ENCODE results near the gene ADCY9. TPM values are rescaled to one million over a fixed set of nuclear protein-coding genes. Genes with fewer than 3 reads are reported as not detected.
"Not testable (repeated sequence)": the region's sequence is repeated elsewhere in the genome, so short reads cannot be mapped to it uniquely, and the experiment has no call there.

ADCY9 gene
- total and polyA plus RNA-seq, 8 donors = 6.6 to 20.9 (median 18.0) TPM

GRCh38 chr16:3949287-3949686 is 167.0 kb downstream of the ADCY9 start:
- no peak for ATAC-seq
- 73 to 76% methylated on average over 14 of the region's 14 CpGs for WGBS, 2 donors
- no peak for TF ChIP-seq CTCF (IDR thresholded peaks at IDR 0.05)
- Histone ChIP-seq H3K27me3 (no peaks in the 10 kb centered on the region), H3K9me3 (no peaks in the 10 kb centered on the region), H3K36me3 (no peaks in the 10 kb centered on the region), H3K4me3 (no peak overlapping the region), H3K4me1 (no peaks in the 10 kb centered on the region), H3K27ac (no peak overlapping the region)
- intact Hi-C loops (cut with DNase I) = no loop called here
- no peak for DNase-seq
- FAIRE-seq = no peak

GRCh38 chr16:3948378-3948995 is 167.8 kb downstream of the ADCY9 start:
- H3K36me3 ChIP-seq = no peaks in the 10 kb centered on the region
- WGBS, 2 donors = 93 to 96% methylated on average over 17 of the region's 17 CpGs
- no peak overlapping the region for H3K4me3 ChIP-seq
- no peak overlapping the region for H3K27ac ChIP-seq
- FAIRE-seq (no peak), ATAC-seq (no peak), DNase-seq (no peak)
- no peaks in the 10 kb centered on the region for H3K27me3 ChIP-seq
- no peak for TF ChIP-seq CTCF (IDR thresholded peaks at IDR 0.05)
- intact Hi-C loops (cut with DNase I) = no loop called here
- H3K9me3 ChIP-seq = no peaks in the 10 kb centered on the region
- H3K4me1 ChIP-seq = no peaks in the 10 kb centered on the region

- Histone ChIP-seq H3K4me1 (no peaks in the 10 kb centered on the region), H3K4me3 (no peak overlapping the region), H3K36me3 (no peaks in the 10 kb centered on the region), H3K27ac (no peak overlapping the region), H3K27me3 (no peaks in the 10 kb centered on the region), H3K9me3 (no peaks in the 10 kb centered on the region)
- ATAC-seq = no peak
- no peak for TF ChIP-seq CTCF (IDR thresholded peaks at IDR 0.05)
- no peak for FAIRE-seq
- no peak for DNase-seq
- 82 to 89% methylated on average over 20 of the region's 20 CpGs for WGBS, 2 donors
- intact Hi-C loops (cut with DNase I) = no loop called here
These were observed 169.6 kb downstream of the ADCY9 start for GRCh38 chr16:3946604-3947180.

- no peak for TF ChIP-seq CTCF (IDR thresholded peaks at IDR 0.05)
- DNase-seq (no peak), ATAC-seq (peak in 3 of 4 donors; percentile 43 to 58 (median 48)), FAIRE-seq (no peak)
- Histone ChIP-seq H3K27ac (no peak overlapping the region), H3K4me3 (no peak overlapping the region), H3K9me3 (no peaks in the 10 kb centered on the region), H3K27me3 (no peaks in the 10 kb centered on the region), H3K36me3 (no peaks in the 10 kb centered on the region), H3K4me1 (no peaks in the 10 kb centered on the region)
- 50 to 52% methylated on average over 11 of the region's 11 CpGs for WGBS, 2 donors
- intact Hi-C loops (cut with DNase I) = no loop called here
These were observed 170.3 kb downstream of the ADCY9 start for GRCh38 chr16:3945751-3946603.

GRCh38 chr16:3944457-3944856 is 171.8 kb downstream of the ADCY9 start:
- DNase-seq; intact Hi-C loops (cut with DNase I); FAIRE-seq; H3K36me3 ChIP-seq; ATAC-seq; H3K9me3 ChIP-seq; H3K4me1 ChIP-seq; H3K27ac ChIP-seq; H3K4me3 ChIP-seq; H3K27me3 ChIP-seq: not testable (repeated sequence)
- WGBS, 2 donors = 92 to 95% methylated on average over 2 of the region's 2 CpGs

GRCh38 chr16:3942146-3942545 is 174.1 kb downstream of the ADCY9 start:
- ATAC-seq; H3K27ac ChIP-seq; H3K4me1 ChIP-seq; H3K9me3 ChIP-seq; H3K36me3 ChIP-seq; intact Hi-C loops (cut with DNase I); DNase-seq; H3K27me3 ChIP-seq; FAIRE-seq; H3K4me3 ChIP-seq: not testable (repeated sequence)
- 86 to 94% methylated on average over 4 of the region's 4 CpGs for WGBS, 2 donors
